B cell (primary cell): Measurements from ENCODE around the gene TRMU. TPM values are rescaled to one million over a fixed set of nuclear protein-coding genes. Genes with fewer than 3 reads are reported as not detected.
"Not testable (repeated sequence)": the region's sequence is repeated elsewhere in the genome, so short reads cannot be mapped to it uniquely, and the experiment has no call there.

Experiments used
- ATAC-seq: fragments of 200-7000 bp; cut with Tn5 transposase; one replicate; pipeline ENCODE4 v1.10.0; 2021; ENCODE audit warnings: low read depth, mild to moderate bottlenecking, moderate number of reproducible peaks, moderate library complexity
- CTCF ChIA-PET: fragments of 350-600 bp; sonication (Branson Sonifier 250); formaldehyde crosslinking; loops from one replicate; lab custom pipeline; 2021; ENCODE audit warnings: antibody characterized with exemption, inconsistent platforms; lab: Charles Lee
- POLR2A ChIA-PET: fragments of 350-600 bp; sonication (Branson Sonifier 250); formaldehyde crosslinking; loops from one replicate; lab custom pipeline; 2021; ENCODE audit warnings: antibody characterized with exemption; lab: Charles Lee
- DNase-seq: peaks from one replicate; pipeline ENCODE4 v3.0.0; 2013
- H2AFZ ChIP-seq: 2 replicates; pipeline ENCODE4 v1.6.1; 2012; ENCODE audit warnings: mild to moderate bottlenecking, low read depth, low read length; ENCODE audit not compliant: insufficient read depth, poor library complexity, severe bottlenecking
- H3K27ac ChIP-seq, 2 donors: 1 replicate in 1 of 2; 2 replicates in 1 of 2; pipeline ENCODE4 v1.5.1; 2012 to 2013; ENCODE audit warnings: low read length in 2 of 2, mild to moderate bottlenecking in 2 of 2, moderate library complexity in 1 of 2
- H3K27me3 ChIP-seq, 4 experiments: fragments of 200-600 bp in 1 of 4; sonication (generic) in 1 of 4; replicated peaks in 1 of 4; 1 replicate in 2 of 4; 2 replicates in 2 of 4; pipeline versions ENCODE4 v1.6.1 to v1.7.0; 2013 to 2016; ENCODE audit warnings: low read length in 3 of 4, mild to moderate bottlenecking in 2 of 4, mixed read lengths in 1 of 4, moderate library complexity in 1 of 4; ENCODE audit not compliant: insufficient read depth in 4 of 4, control insufficient read depth in 3 of 4; ENCODE audit errors: control extremely low read depth in 1 of 4
- H3K36me3 ChIP-seq, 2 experiments: replicated peaks in 1 of 2; 1 replicate in 1 of 2; 2 replicates in 1 of 2; pipeline versions ENCODE4 v1.6.1 to v1.7.1; 2013; ENCODE audit warnings: low read length in 1 of 2; ENCODE audit not compliant: insufficient read depth in 2 of 2, control insufficient read depth in 1 of 2; ENCODE audit errors: control extremely low read depth in 1 of 2, extremely low read depth in 1 of 2
- H3K4me1 ChIP-seq, 2 donors: fragments of 200-600 bp in 1 of 2; sonication (generic) in 1 of 2; 1 replicate in 1 of 2; 2 replicates in 1 of 2; pipeline versions ENCODE4 v1.5.1 to v1.6.1; 2013 to 2017; ENCODE audit warnings: low read length in 2 of 2; ENCODE audit not compliant: control insufficient read depth in 2 of 2, insufficient read depth in 2 of 2
- H3K4me2 ChIP-seq: replicated peaks from 2 replicates; pipeline ENCODE3; 2012; ENCODE audit warnings: mild to moderate bottlenecking, low read depth, low read length; ENCODE audit not compliant: poor library complexity, severe bottlenecking
- H3K4me3 ChIP-seq, 5 experiments: fragments of 200-600 bp in 1 of 5; sonication (generic) in 1 of 5; 1 replicate in 3 of 5; 2 replicates in 2 of 5; pipeline versions ENCODE4 v1.5.1 to v1.7.0; 2011 to 2016; ENCODE audit warnings: low read length in 4 of 5, mild to moderate bottlenecking in 4 of 5, low read depth in 2 of 5, control low read depth in 1 of 5, moderate library complexity in 1 of 5; ENCODE audit not compliant: insufficient read depth in 1 of 5; ENCODE audit errors: control extremely low read depth in 1 of 5, extremely low read depth in 1 of 5
- H3K79me2 ChIP-seq: fragments of 200-600 bp; sonication (generic); one replicate; pipeline ENCODE4 v1.6.0; 2016; ENCODE audit warnings: low read length; ENCODE audit not compliant: control insufficient read depth, insufficient read depth
- H3K9ac ChIP-seq: fragments of 200-600 bp; sonication (generic); 2 replicates; pipeline ENCODE4 v1.6.1; 2017; ENCODE audit warnings: mild to moderate bottlenecking, low read length, moderate library complexity
- H3K9me3 ChIP-seq, 3 donors: one replicate each; pipeline versions ENCODE4 v1.6.1 to v1.7.1; 2013; ENCODE audit warnings: low read length in 2 of 3; ENCODE audit not compliant: control insufficient read depth in 2 of 3, insufficient read depth in 1 of 3; ENCODE audit errors: control extremely low read depth in 1 of 3
- H4K20me1 ChIP-seq: 2 replicates; pipeline ENCODE4 v1.6.0; 2012; ENCODE audit warnings: mild to moderate bottlenecking, low read length; ENCODE audit not compliant: insufficient read depth, control insufficient read depth, poor library complexity, severe bottlenecking
- H3K27ac Mint-ChIP-seq: one replicate; pipeline ENCODE4 v1.8.0; 2021; ENCODE audit warnings: mixed read lengths
- H3K27me3 Mint-ChIP-seq: one replicate; pipeline ENCODE4 v1.8.0; 2021; ENCODE audit warnings: mixed read lengths
- H3K4me1 Mint-ChIP-seq: one replicate; pipeline ENCODE4 v1.8.0; 2021; ENCODE audit warnings: mixed read lengths
- H3K4me3 Mint-ChIP-seq: one replicate; pipeline ENCODE4 v1.8.0; 2021; ENCODE audit warnings: mixed read lengths
- H3K9me3 Mint-ChIP-seq: one replicate; pipeline ENCODE4 v1.8.0; 2022; ENCODE audit warnings: mixed read lengths; ENCODE audit not compliant: insufficient read depth
- EZH2 ChIP-seq: IDR thresholded peaks from 2 replicates; pipeline ENCODE4 v1.6.1; 2012; ENCODE audit warnings: borderline replicate concordance, low read depth, mild to moderate bottlenecking, moderate library complexity, low read length; ENCODE audit not compliant: insufficient read depth, poor library complexity, severe bottlenecking
- WGBS: methylation state at CpG from one replicate; pipeline ENCODE4 v1.1.5; 2013; ENCODE audit warnings: missing lambda C conversion rate; ENCODE audit not compliant: insufficient coverage; 5-methylcytosine and 5-hydroxymethylcytosine counted together
- intact Hi-C: fragments of 100-400 bp; cut with micrococcal nuclease; formaldehyde crosslinking; loops from one replicate; pipeline ENCODE4 v1.10.0; 2022
- polyA plus RNA-seq: library from polyadenylated mRNA; depleted of rRNA; stranded (reverse); fragments of >200 nt; gene quantifications from 2 replicates; pipeline ENCODE4 v1.2.3, GENCODE V29; 2012
- total RNA-seq, 2 donors: library from RNA; stranded (reverse); fragments of 120-200 nt in 1 of 2; gene quantifications; 1 replicate in 1 of 2; 2 replicates in 1 of 2; pipeline versions ENCODE4 v1.2.3 to v1.2.4, GENCODE V29; 2013 to 2022
- TF ChIP-seq, protein P1 (sequence below): fragments of 200-600 bp; IDR thresholded peaks from one replicate; pipeline ENCODE4 v1.8.0; 2022; ENCODE audit warnings: antibody characterized with exemption, mild to moderate bottlenecking

Gene TRMU
- total and polyA plus RNA-seq, 2 donors (not counting 1 experiment from before 2014, with no cell fraction given), result 51.0 to 76.9 TPM

DNA sequence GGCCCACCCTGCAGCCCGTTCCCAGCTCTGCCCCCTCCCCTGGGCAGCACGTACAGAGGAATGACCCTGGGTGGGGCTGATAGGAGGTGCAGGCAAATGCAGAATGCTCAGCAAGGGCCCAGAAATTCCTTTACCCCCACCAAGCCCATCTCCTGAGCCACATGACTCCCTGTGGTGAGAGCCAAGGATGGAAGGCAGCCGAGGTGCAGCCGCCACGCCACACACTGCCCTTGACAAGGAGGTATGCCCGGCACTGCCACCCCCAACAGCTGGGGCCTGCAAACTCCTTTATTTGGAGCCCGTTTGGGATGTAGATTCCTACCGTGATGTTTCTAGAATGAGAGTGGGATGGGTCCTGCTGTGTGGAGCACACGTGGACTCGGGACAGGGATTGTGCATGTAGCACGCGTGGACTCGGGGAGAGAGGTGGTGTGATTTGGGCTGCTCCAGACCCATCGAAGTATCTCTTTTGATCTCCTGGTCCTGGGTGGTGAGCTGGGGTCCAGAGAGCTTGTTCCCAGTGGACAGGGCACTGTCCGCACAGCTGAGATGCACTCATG is 25.9 kb upstream of the TRMU start:
- Histone ChIP-seq H3K9ac (no peak overlapping the region), H3K36me3 (no peaks in the 10 kb centered on the region), H3K4me3 (no peak overlapping the region), H3K4me2 (no peak overlapping the region), H3K27ac (no peak overlapping the region), H3K79me2 (peaks cover 25% of the 10 kb centered on the region), H2AFZ (no peak overlapping the region), H3K9me3 (no peaks in the 10 kb centered on the region), H3K4me1 (no peaks in the 10 kb centered on the region), H4K20me1 (no peaks in the 10 kb centered on the region), H3K27me3 (no peaks in the 10 kb centered on the region)
- Mint-ChIP-seq H3K27ac (no peak overlapping the region), H3K4me3 (no peak overlapping the region), H3K27me3 (no peaks in the 10 kb centered on the region), H3K9me3 (no peaks in the 10 kb centered on the region), H3K4me1 (no peaks in the 10 kb centered on the region)
- 98% methylated on average over 11 of the region's 15 CpGs for WGBS
- no peak for TF ChIP-seq EZH2
- TF ChIP-seq, protein P1, sequence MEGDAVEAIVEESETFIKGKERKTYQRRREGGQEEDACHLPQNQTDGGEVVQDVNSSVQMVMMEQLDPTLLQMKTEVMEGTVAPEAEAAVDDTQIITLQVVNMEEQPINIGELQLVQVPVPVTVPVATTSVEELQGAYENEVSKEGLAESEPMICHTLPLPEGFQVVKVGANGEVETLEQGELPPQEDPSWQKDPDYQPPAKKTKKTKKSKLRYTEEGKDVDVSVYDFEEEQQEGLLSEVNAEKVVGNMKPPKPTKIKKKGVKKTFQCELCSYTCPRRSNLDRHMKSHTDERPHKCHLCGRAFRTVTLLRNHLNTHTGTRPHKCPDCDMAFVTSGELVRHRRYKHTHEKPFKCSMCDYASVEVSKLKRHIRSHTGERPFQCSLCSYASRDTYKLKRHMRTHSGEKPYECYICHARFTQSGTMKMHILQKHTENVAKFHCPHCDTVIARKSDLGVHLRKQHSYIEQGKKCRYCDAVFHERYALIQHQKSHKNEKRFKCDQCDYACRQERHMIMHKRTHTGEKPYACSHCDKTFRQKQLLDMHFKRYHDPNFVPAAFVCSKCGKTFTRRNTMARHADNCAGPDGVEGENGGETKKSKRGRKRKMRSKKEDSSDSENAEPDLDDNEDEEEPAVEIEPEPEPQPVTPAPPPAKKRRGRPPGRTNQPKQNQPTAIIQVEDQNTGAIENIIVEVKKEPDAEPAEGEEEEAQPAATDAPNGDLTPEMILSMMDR, result no peak
- DNase-seq (no peak), ATAC-seq (no peak)
- CTCF ChIA-PET, result interaction anchor here (1.3 to 12.8 kb wide), 2 partner anchors 188 to 303 kb away, joined by 6 to 228 read pairs; no protein-coding TSS in a partner anchor
- POLR2A ChIA-PET, result no interaction called here
- intact Hi-C loops, result no loop called here

- Mint-ChIP-seq H3K4me1 (no peaks in the 10 kb centered on the region), H3K4me3 (no peak overlapping the region), H3K27ac (no peak overlapping the region), H3K27me3 (no peaks in the 10 kb centered on the region), H3K9me3 (no peaks in the 10 kb centered on the region)
- H3K4me3 ChIP-seq, result no peak overlapping the region
- CTCF ChIA-PET, result interaction anchor here (0.7 to 12.8 kb wide), 6 partner anchors 9 to 317 kb away, joined by 3 to 228 read pairs (median 4); no protein-coding TSS in a partner anchor
- H3K9ac ChIP-seq, result no peak overlapping the region
- whole genome bisulfite sequencing, result 100% methylated on average over 7 of the region's 8 CpGs
- intact Hi-C loops, result no loop called here
- no peaks in the 10 kb centered on the region for H4K20me1 ChIP-seq
- TF ChIP-seq EZH2, result no peak
- TF ChIP-seq, protein P1, result no peak
- ATAC-seq, result no peak
- H3K79me2 ChIP-seq, result peaks cover 20% of the 10 kb centered on the region
- no peaks in the 10 kb centered on the region for H3K27me3 ChIP-seq
- H3K36me3 ChIP-seq, result no peaks in the 10 kb centered on the region
- POLR2A ChIA-PET, result interaction anchor here (0.7 kb wide), 2 partner anchors 70 to 344 kb away, joined by 6 to 7 read pairs; no protein-coding TSS in a partner anchor
- no peak overlapping the region for H3K27ac ChIP-seq
- no peak for DNase-seq
- no peak overlapping the region for H2AFZ ChIP-seq
- H3K4me2 ChIP-seq, result no peak overlapping the region
- no peaks in the 10 kb centered on the region for H3K4me1 ChIP-seq
- no peaks in the 10 kb centered on the region for H3K9me3 ChIP-seq
These were observed 23.5 kb upstream of the TRMU start for GRCh38 chr22:46312056-46312455.

GRCh38 chr22:46312848-46313247 is 22.7 kb upstream of the TRMU start:
- CTCF ChIA-PET, result interaction anchor here (0.7 to 12.8 kb wide), 10 partner anchors 10 to 553 kb away, joined by 3 to 228 read pairs (median 4); no protein-coding TSS in a partner anchor
- not testable (repeated sequence) for H3K4me3 Mint-ChIP-seq

More at GRCh38 chr22:46312848-46313247, 22.7 kb upstream of the TRMU start:
- H3K36me3 ChIP-seq, H3K9me3 ChIP-seq, H3K27me3 Mint-ChIP-seq, ATAC-seq, H3K4me1 Mint-ChIP-seq, DNase-seq, H4K20me1 ChIP-seq, H3K27me3 ChIP-seq, intact Hi-C loops, H3K9me3 Mint-ChIP-seq, H2AFZ ChIP-seq, H3K4me1 ChIP-seq, H3K27ac Mint-ChIP-seq, H3K4me2 ChIP-seq, H3K27ac ChIP-seq, H3K9ac ChIP-seq, H3K4me3 ChIP-seq: not testable (repeated sequence)
- POLR2A ChIA-PET, result interaction anchor here (0.6 to 0.7 kb wide), 3 partner anchors 13 to 454 kb away, joined by 3 to 6 read pairs (median 4); no protein-coding TSS in a partner anchor
- peaks cover 16% of the 10 kb centered on the region for H3K79me2 ChIP-seq
- WGBS, result no CpG with 5 or more reads among the region's 2 CpGs
